Natural killer cell treated with Interleukin-12 subunit alpha and Interleukin-12 subunit beta and Interleukin-15 and Interleukin-18, amount 100 ng/mL, for 72 hours (primary cell): ENCODE data around the gene SSR1. TPM values are rescaled to one million over a fixed set of nuclear protein-coding genes. Genes with fewer than 3 reads are reported as not detected.

Experiments used
- ATAC-seq, 2 donors: fragments of 150-1000 bp; cut with Tn5 transposase in 1 of 2; sonication (Bioruptor Pico), chemical (Tn5 transposase) in 1 of 2; 2 replicates each; pipeline ENCODE4 v1.10.0; 2021
- DNase-seq: peaks from one replicate; pipeline ENCODE4 v3.0.0; 2022; ENCODE audit warnings: low spot score
- H3K27ac Mint-ChIP-seq, 2 donors: 1 replicate in 1 of 2; 2 replicates in 1 of 2; pipeline ENCODE4 v1.8.0; 2022; ENCODE audit warnings: mixed read lengths in 2 of 2, mild to moderate bottlenecking in 1 of 2, moderate library complexity in 1 of 2
- H3K27me3 Mint-ChIP-seq, 2 donors: 1 replicate in 1 of 2; 2 replicates in 1 of 2; pipeline ENCODE4 v1.8.0; 2022; ENCODE audit warnings: mixed read lengths in 2 of 2
- H3K36me3 Mint-ChIP-seq: one replicate; pipeline ENCODE4 v1.8.0; 2022; ENCODE audit warnings: mixed read lengths
- H3K4me1 Mint-ChIP-seq, 2 donors: 1 replicate in 1 of 2; 2 replicates in 1 of 2; pipeline ENCODE4 v1.8.0; 2022; ENCODE audit warnings: low read depth in 2 of 2, mixed read lengths in 2 of 2, mild to moderate bottlenecking in 1 of 2
- H3K4me3 Mint-ChIP-seq: one replicate; pipeline ENCODE4 v1.8.0; 2022; ENCODE audit warnings: mixed read lengths
- H3K9me3 Mint-ChIP-seq: 2 replicates; pipeline ENCODE4 v1.8.0; 2022; ENCODE audit warnings: mixed read lengths
- total RNA-seq, 2 donors: library from RNA; stranded (reverse); gene quantifications; one replicate each; pipeline ENCODE4 v1.2.3, GENCODE V29; 2022

SSR1 gene
- total RNA-seq, 2 donors from 2014 or later: 154 to 194 TPM

DNA sequence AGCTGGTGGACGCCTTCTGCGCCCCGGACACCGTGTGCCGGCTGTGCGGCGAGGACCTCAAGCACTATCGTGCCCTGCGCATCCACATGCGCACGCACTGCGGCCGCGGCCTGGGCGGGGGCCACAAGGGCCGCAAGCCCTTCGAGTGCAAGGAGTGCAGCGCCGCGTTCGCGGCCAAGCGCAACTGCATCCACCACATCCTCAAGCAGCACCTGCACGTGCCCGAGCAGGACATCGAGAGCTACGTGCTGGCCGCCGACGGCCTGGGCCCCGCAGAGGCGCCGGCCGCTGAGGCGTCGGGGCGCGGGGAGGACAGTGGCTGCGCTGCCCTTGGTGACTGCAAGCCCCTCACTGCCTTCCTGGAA is 82.7 kb downstream of the SSR1 start:
- ATAC-seq: no peak
- Mint-ChIP-seq H3K9me3 (no peaks in the 10 kb centered on the region), H3K27me3 (no peaks in the 10 kb centered on the region), H3K36me3 (no peaks in the 10 kb centered on the region), H3K4me1 (peaks cover 12 to 15% of the 10 kb centered on the region in 2 donors), H3K4me3 (no peak overlapping the region), H3K27ac (no peak overlapping the region)
- DNase-seq: no peak

DNA sequence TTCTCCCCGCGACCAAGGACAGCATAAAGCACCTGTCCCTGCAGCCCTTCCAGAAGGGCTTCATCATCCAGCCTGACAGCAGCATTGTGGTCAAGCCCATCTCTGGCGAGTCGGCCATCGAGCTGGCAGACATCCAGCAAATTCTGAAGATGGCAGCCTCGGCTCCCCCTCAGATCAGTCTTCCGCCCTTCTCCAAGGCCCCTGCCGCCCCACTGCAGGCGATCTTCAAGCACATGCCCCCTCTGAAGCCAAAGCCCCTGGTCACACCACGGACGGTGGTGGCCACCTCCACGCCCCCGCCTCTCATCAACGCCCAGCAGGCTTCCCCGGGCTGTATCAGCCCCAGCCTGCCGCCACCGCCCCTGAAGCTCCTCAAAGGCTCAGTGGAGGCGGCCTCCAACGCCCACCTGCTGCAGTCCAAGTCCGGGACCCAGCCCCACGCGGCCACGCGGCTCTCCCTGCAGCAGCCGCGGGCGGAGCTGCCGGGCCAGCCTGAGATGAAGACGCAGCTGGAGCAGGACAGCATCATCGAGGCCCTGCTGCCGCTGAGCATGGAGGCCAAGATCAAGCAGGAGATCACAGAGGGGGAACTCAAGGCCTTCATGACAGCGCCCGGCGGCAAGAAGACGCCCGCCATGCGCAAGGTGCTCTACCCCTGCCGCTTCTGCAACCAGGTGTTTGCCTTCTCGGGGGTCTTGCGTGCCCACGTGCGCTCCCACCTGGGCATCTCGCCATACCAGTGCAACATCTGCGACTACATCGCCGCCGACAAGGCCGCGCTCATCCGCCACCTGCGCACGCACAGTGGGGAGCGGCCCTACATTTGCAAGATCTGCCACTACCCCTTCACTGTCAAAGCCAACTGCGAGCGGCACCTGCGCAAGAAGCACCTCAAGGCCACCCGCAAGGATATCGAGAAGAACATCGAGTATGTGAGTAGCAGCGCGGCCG is 83.3 kb downstream of the SSR1 start:
- Mint-ChIP-seq H3K4me1 (peaks cover 12 to 15% of the 10 kb centered on the region in 2 donors), H3K27ac (no peak overlapping the region), H3K4me3 (no peak overlapping the region), H3K36me3 (no peaks in the 10 kb centered on the region), H3K27me3 (no peaks in the 10 kb centered on the region), H3K9me3 (no peaks in the 10 kb centered on the region)
- DNase-seq: no peak
- ATAC-seq: peak in 1 of 2 donors; percentile 14

DNA sequence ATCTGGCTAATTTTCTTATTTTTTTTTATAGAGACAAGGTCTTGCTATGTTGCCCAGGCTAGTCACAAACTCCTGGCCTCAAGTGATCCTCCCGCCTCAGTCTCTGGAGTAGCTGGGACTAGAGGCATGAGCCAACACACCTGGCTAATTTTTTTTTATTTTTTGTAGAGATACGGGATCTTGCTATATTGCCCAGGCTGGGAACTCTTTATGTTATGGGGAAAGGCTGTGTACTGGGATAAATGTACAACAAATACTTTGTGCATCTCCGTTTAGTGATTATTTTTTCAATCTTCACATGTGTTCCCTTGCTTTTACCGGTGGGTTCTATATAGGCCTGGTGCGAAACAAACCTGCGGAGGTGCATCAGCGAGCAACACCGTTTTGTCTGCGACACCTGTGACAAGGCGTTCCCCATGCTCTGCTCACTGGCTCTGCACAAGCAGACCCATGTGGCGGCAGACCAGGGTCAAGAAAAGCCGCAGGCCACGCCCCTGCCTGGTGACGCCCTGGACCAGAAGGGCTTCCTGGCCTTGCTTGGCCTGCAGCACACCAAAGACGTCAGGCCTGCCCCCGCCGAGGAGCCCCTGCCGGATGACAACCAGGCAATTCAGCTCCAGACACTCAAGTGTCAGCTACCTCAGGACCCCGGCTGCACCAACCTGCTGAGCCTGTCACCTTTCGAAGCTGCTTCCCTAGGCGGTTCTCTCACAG is 84.2 kb downstream of the SSR1 start:
- no peak overlapping the region for H3K27ac Mint-ChIP-seq
- no peaks in the 10 kb centered on the region for H3K27me3 Mint-ChIP-seq
- peaks cover 5 to 12% of the 10 kb centered on the region in 2 donors for H3K4me1 Mint-ChIP-seq
- H3K4me3 Mint-ChIP-seq: no peak overlapping the region
- ATAC-seq (no peak), DNase-seq (no peak)
- H3K36me3 Mint-ChIP-seq: no peaks in the 10 kb centered on the region
- H3K9me3 Mint-ChIP-seq: no peaks in the 10 kb centered on the region

DNA sequence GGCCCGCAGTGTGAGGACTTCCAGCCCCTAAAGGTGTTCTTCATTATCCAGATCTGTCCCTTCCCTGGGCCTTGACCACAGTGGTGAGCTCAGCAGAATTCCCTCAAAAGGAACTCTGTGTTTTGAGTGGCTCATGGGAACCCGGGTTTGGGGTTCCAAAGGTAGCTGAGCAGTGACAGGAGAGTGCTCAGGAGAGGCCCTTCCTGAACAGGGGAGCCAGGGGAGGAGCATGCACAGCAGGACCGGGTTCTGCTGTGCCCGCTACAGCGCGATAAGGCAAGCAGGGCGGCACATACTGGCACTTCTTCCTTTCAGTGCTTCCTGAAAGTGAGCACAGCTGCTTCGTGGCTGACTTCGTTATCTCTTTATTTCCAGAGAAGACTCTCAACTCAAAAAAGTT is 88.3 kb downstream of the SSR1 start:
- peak in 1 of 2 donors; percentile 25 for ATAC-seq
- peaks cover 0 to 6% of the 10 kb centered on the region in 2 donors for H3K4me1 Mint-ChIP-seq
- H3K36me3 Mint-ChIP-seq: no peaks in the 10 kb centered on the region
- H3K27ac Mint-ChIP-seq: peak overlapping the region in 1 of 2 donors; percentile 72
- DNase-seq: no peak
- H3K9me3 Mint-ChIP-seq: no peaks in the 10 kb centered on the region
- H3K4me3 Mint-ChIP-seq: no peak overlapping the region
- H3K27me3 Mint-ChIP-seq: no peaks in the 10 kb centered on the region

DNA sequence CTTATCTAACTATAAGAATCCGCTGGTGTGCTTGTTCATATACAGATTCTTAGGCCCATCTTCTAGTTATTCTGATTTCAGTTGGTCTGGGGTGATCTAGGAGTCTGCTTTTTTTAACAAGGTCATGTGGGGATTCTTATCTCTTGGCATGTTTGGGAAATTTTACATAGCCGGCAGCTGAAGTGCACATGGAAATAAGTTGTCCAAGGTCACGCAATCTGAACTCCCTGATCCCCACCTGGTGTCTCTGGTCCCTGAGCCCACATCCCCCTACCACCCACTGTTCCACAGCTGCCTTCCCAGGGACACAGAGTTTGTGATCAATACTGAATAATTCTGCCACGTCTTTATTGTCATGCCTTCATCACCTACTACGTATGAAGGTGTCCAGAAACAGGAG is 90.8 kb downstream of the SSR1 start:
- no peak for DNase-seq
- no peak for ATAC-seq
- no peak overlapping the region for H3K4me3 Mint-ChIP-seq
- H3K36me3 Mint-ChIP-seq: no peaks in the 10 kb centered on the region
- H3K27me3 Mint-ChIP-seq: no peaks in the 10 kb centered on the region
- no peak overlapping the region for H3K27ac Mint-ChIP-seq
- no peaks in the 10 kb centered on the region for H3K9me3 Mint-ChIP-seq
- peaks cover 0 to 11% of the 10 kb centered on the region in 2 donors for H3K4me1 Mint-ChIP-seq

DNA sequence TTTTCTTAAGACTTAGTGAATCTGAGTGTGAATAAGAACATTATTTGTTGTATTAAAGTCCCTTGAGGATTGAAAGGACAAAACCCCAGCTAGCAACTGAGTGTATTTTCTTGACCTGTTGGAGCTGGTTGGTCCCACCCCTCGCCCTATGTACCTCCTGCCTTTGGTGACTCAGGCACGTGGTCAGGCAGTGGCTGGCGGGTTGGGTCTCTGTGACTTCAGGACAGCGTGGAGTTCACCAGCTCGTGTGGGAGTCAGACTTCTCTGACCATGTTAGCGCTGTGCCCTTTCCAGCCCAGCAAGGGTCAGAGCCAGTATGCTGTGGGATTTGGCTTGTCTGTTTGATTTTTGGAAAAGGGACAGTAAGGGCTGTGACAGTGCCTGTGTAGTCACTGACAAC is 93.7 kb downstream of the SSR1 start:
- peak overlapping the region in 1 of 2 donors; percentile 21 for H3K27ac Mint-ChIP-seq
- H3K4me3 Mint-ChIP-seq: no peak overlapping the region
- DNase-seq: no peak
- H3K36me3 Mint-ChIP-seq: no peaks in the 10 kb centered on the region
- no peaks in the 10 kb centered on the region for H3K9me3 Mint-ChIP-seq
- H3K4me1 Mint-ChIP-seq: peaks cover 5 to 7% of the 10 kb centered on the region in 2 donors
- peak; percentile 45 to 62 for ATAC-seq
- no peaks in the 10 kb centered on the region for H3K27me3 Mint-ChIP-seq

DNA sequence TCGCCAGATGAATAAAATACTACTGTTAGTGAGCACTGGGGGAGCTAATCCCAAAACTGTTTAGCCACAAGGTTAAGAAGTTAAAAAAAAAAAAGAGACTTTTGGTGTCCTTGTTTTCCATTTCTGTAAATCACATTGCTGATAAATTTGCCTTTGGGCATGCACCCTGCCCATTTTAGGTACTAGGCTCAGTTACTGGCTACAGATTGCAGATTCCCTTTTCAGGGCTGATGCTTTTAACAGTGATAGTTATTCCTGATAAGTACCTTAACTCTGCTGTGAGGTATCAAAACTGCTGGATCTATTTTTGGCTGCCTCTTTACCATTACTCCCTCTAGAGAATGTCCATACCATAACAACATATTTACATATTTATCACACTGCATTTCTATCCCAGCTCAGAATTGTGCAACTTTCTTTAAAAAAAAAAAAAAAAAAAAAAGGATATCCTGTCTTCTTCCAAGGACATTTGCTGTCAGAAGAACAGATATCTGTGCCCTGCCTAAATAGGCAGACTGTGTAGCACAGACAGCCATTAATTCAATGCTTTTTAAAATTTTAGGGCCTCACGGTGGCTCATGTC is 94.5 kb downstream of the SSR1 start:
- Mint-ChIP-seq H3K4me1 (peaks cover 5 to 10% of the 10 kb centered on the region in 2 donors), H3K9me3 (no peaks in the 10 kb centered on the region), H3K36me3 (no peaks in the 10 kb centered on the region), H3K4me3 (no peak overlapping the region), H3K27me3 (no peaks in the 10 kb centered on the region), H3K27ac (no peak overlapping the region)
- no peak for DNase-seq
- no peak for ATAC-seq

Other genes starting within 250 kb of the SSR1 start
- gene RREB1, start 205.2 kb downstream of the SSR1 start, total RNA-seq: 10 to 100 TPM; 20.6 to 27.5 TPM
- gene CAGE1, start 76.5 kb upstream of the SSR1 start, total RNA-seq: under 1 TPM; 0.42 to 0.76 TPM
- 10 to 100 TPM; 39.1 to 49.2 TPM for gene RIOK1, start 76.6 kb upstream of the SSR1 start, total RNA-seq
- not detected for gene DSP, start 228.5 kb upstream of the SSR1 start, total RNA-seq